AG04450 (cell line): Measurements from ENCODE around the gene VTI1B. TPM values are rescaled to one million over a fixed set of nuclear protein-coding genes. Genes with fewer than 3 reads are reported as not detected.
"Not testable (repeated sequence)": the region's sequence is repeated elsewhere in the genome, so short reads cannot be mapped to it uniquely, and the experiment has no call there.

Experiments
- CTCF ChIA-PET: fragments of 300-600, 350-600 bp; formaldehyde crosslinking; extraction: SDS; loops from one replicate; lab custom pipeline; 2022; ENCODE audit warnings: antibody characterized with exemption, inconsistent platforms; lab: Charles Lee
- POLR2A ChIA-PET: fragments of 350-600 bp; formaldehyde crosslinking; extraction: SDS; loops from one replicate; lab custom pipeline; 2021; ENCODE audit warnings: antibody characterized with exemption, inconsistent platforms; lab: Yijun Ruan, JAX
- DNase-seq: peaks from one replicate; pipeline ENCODE4 v3.0.0-alpha.2; 2011; ENCODE audit warnings: low read depth, low spot score
- H3K27ac ChIP-seq: one replicate; pipeline ENCODE4 v1.5.1; 2012; ENCODE audit warnings: low read depth, low read length, control low read depth
- H3K27me3 ChIP-seq: one replicate; pipeline ENCODE4 v1.6.0; 2012; ENCODE audit warnings: low read length; ENCODE audit not compliant: control insufficient read depth, insufficient read depth
- H3K4me3 ChIP-seq: 2 replicates; pipeline ENCODE4 v1.5.1; 2011; ENCODE audit warnings: mild to moderate bottlenecking, low read depth, low read length, control low read depth
- H3K9me3 ChIP-seq: 2 replicates; pipeline ENCODE4 v1.5.1; 2012; ENCODE audit warnings: low read length; ENCODE audit not compliant: control insufficient read depth, insufficient read depth
- polyA minus RNA-seq: library from RNA; depleted of rRNA, polyadenylated mRNA; stranded (reverse); fragments of >200 nt; gene quantifications from 2 replicates; pipeline ENCODE4 v1.2.3, GENCODE V29; 2011; rRNA and poly(A)+ RNA removed
- polyA plus RNA-seq: library from polyadenylated mRNA; depleted of rRNA; stranded (reverse); fragments of >200 nt; gene quantifications from 2 replicates; pipeline ENCODE4 v1.2.3, GENCODE V29; 2011; rRNA removed
- TF ChIP-seq, protein P1 (sequence below): IDR thresholded peaks from 2 replicates; pipeline ENCODE4 v1.5.1; 2011; ENCODE audit warnings: low read depth, low read length, control low read depth, inconsistent platforms

Gene VTI1B, protein sequence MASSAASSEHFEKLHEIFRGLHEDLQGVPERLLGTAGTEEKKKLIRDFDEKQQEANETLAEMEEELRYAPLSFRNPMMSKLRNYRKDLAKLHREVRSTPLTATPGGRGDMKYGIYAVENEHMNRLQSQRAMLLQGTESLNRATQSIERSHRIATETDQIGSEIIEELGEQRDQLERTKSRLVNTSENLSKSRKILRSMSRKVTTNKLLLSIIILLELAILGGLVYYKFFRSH
- polyA plus RNA-seq (110 and 127 TPM in 2 replicates), polyA minus RNA-seq (54.6 and 60.2 TPM in 2 replicates)

DNA sequence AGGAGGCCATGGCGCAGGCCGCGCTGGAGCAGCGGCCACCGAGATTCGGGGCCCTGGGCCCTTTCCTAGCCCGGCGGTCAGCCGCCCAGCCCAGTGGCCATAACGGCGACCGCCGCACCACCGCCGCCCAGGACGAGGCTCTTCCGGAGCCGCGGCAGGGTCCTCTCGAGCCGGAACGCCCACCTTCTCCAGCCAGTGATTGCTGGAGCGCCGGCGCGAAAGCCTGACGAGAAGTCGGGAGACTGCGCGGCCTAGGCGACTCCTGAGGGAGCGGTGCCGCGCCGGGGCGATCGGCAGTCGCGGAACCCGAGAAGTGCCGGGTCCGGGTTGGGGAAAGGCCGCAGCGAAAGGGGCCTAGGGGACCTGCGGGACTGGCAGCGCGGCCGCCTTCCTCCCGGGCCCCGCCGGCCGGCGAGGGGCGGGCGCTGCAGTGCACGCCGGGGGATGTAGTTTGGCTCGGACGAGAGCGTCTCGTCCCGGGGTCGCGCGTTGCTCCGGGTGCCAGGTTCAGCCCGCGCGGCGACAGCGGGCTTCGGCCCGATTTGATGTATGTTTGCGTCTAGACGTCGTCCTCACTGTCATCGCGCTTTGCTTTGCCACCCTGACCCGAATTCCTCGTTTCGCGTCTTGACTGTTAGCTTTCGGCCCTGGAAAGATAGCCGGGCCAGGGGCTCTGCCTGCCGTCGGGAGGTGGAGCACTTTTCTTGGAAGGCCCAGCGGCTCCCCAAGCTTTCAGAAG, at the start of gene VTI1B:
Gene VTI1B (minus strand): TSS at position 153 of the 739 bp plus-strand sequence. CDS start 143 bp downstream, at position 10.
- no peak for DNase-seq
- Histone ChIP-seq H3K27ac (peak within 1 kb of the TSS; percentile 96), H3K4me3 (peak within 1 kb of the TSS; percentile 86), H3K9me3 (no peaks in the 10 kb centered on the region), H3K27me3 (no peaks in the 10 kb centered on the region)
- POLR2A ChIA-PET, result interaction anchor here (0.8 to 1.3 kb wide), 6 partner anchors 15 to 75 kb away, joined by 3 to 10 read pairs (median 4); partner anchors contain the start of genes PIGH and RDH11
- CTCF ChIA-PET, result interaction anchor here (0.7 to 3.1 kb wide), 8 partner anchors 8 to 247 kb away, joined by 3 to 13 read pairs (median 5); partner anchors contain the start of gene RDH11
- TF ChIP-seq, protein P1, sequence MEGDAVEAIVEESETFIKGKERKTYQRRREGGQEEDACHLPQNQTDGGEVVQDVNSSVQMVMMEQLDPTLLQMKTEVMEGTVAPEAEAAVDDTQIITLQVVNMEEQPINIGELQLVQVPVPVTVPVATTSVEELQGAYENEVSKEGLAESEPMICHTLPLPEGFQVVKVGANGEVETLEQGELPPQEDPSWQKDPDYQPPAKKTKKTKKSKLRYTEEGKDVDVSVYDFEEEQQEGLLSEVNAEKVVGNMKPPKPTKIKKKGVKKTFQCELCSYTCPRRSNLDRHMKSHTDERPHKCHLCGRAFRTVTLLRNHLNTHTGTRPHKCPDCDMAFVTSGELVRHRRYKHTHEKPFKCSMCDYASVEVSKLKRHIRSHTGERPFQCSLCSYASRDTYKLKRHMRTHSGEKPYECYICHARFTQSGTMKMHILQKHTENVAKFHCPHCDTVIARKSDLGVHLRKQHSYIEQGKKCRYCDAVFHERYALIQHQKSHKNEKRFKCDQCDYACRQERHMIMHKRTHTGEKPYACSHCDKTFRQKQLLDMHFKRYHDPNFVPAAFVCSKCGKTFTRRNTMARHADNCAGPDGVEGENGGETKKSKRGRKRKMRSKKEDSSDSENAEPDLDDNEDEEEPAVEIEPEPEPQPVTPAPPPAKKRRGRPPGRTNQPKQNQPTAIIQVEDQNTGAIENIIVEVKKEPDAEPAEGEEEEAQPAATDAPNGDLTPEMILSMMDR, result peak; percentile 42

DNA sequence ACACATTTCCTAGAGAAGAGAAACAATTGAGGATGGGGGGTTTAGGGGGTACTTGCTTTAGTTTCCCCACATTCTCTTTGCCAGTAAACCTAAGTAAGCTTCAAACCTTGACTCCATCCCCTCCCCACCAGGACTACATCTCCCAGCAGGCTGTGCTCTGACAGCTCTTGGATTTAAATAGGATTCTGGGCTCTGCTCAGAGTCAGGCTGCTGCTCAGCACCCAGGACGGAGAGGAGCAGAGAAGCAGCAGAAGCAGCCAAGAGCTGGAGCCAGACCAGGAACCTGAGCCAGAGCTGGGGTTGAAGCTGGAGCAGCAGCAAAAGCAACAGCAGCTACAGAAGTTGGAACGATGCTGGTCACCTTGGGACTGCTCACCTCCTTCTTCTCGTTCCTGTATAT, 47.9 kb upstream of the VTI1B start:
- Histone ChIP-seq H3K27me3 (peaks cover 50% of the 10 kb centered on the region), H3K4me3 (no peak overlapping the region), H3K9me3 (peaks cover 4% of the 10 kb centered on the region; the same call in 1 of the 2 replicates), H3K27ac (no peak overlapping the region)
- TF ChIP-seq, protein P1, result no peak
- DNase-seq, result no peak
- ChIA-PET POLR2A (no interaction called here), CTCF (interaction anchor here (2.3 kb wide), 1 partner anchor 18 kb away, joined by 15 read pairs; no protein-coding TSS in a partner anchor)

DNA sequence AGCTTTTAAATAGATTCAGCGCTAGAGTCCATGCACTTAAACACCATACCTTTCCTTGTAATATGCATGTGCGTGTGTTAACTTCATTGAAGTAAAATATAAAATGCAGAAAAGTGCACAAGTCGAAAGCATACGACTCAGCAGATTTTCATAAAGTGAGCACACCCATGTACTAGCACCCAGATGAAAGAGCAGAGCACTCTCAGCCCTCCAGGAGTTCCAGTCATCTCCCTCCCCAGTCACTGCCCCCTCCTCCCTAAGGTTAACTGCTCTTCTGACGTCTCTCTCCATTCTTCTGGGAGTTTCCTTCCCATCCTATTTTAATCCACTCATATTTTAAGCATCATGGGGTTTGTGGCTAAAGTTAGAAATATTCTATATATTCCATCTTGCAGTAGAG, 47.4 kb upstream of the VTI1B start:
- Histone ChIP-seq H3K27ac (no peak overlapping the region), H3K9me3 (peaks cover 3% of the 10 kb centered on the region; the same call in 1 of the 2 replicates), H3K4me3 (no peak overlapping the region), H3K27me3 (peaks cover 46% of the 10 kb centered on the region)
- TF ChIP-seq, protein P1, result no peak
- ChIA-PET CTCF (interaction anchor here (2.3 kb wide), 1 partner anchor 18 kb away, joined by 15 read pairs; no protein-coding TSS in a partner anchor), POLR2A (no interaction called here)
- no peak for DNase-seq

DNA sequence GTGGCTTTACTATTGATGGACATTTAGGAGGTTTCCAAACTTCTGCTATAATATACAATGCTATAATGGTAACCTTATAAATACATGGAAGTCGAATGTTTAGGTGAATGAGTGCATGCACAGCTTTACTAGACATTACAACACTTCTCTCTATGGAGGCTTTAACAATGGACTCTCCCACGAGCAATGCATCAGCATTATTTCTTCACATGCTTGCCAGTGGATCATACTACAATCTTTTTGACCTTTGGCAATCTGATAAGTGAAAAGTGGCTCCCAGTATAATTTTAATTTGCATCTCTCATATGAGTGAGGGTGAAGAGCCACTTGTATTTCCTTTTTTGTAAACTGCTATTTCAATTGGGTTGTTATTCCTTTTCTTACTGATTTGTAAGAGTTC, 45.4 kb upstream of the VTI1B start:
- Histone ChIP-seq H3K27ac (no peak overlapping the region), H3K9me3 (no peaks in the 10 kb centered on the region), H3K4me3 (no peak overlapping the region), H3K27me3 (peaks cover 29% of the 10 kb centered on the region)
- ChIA-PET POLR2A (no interaction called here), CTCF (interaction anchor here (1.2 kb wide), 1 partner anchor 16 kb away, joined by 3 read pairs; no protein-coding TSS in a partner anchor)
- DNase-seq, result no peak
- TF ChIP-seq, protein P1, result no peak

DNA sequence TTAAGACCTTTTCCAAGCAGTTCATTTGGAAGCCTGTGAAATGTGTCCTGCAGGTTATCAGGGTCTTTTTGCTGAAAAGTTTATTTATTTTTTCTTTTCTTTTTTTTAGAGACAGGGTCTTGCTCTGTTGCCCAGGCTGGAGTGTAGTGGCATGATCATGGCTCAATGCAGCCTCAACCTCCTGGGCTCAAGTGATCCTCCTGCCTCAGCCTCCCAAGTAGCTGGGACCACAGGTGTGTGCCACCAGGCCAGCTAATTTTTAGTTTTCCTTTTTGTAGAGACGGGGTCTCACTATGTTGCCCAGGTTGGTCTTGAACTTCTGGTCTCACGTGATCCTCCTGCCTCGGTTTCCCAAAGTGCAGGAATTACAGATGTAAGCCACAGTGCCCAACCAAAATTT, 45.0 kb upstream of the VTI1B start:
- POLR2A ChIA-PET, result not testable (repeated sequence)

More for the DNA sequence above, 45.0 kb upstream of the VTI1B start:
- H3K9me3 ChIP-seq, CTCF ChIA-PET, H3K4me3 ChIP-seq, DNase-seq, H3K27ac ChIP-seq: not testable (repeated sequence)
- peaks cover 30% of the 10 kb centered on the region for H3K27me3 ChIP-seq
